ENCODE data around the gene CELF5.

Gene CELF5

GRCh38 chr19:3224346-3225168, at the start of gene CELF5:
CELF5 (plus strand) TSS chr19:3224661; CDS start chr19:3224740, 79 bp downstream.
- no peak for DNase-seq (ENCODE audit: low read depth)

- DNase-seq (ENCODE audit: low read depth), result peak; percentile 43
Measured at GRCh38 chr19:3175781-3176714, 48.4 kb upstream of the CELF5 start.

- DNase-seq (ENCODE audit: low read depth), result no peak
Measured at GRCh38 chr19:3176715-3177501, 47.6 kb upstream of the CELF5 start.

GRCh38 chr19:3178377-3178972, 46.0 kb upstream of the CELF5 start, which contains the start of gene S1PR4:
S1PR4 (plus strand) TSS chr19:3178769; CDS start chr19:3178793, 24 bp downstream.
- DNase-seq (ENCODE audit: low read depth), result no peak

GRCh38 chr19:3178973-3179738, 45.3 kb upstream of the CELF5 start:
- no peak for DNase-seq (ENCODE audit: low read depth)

GRCh38 chr19:3179739-3180293, 44.6 kb upstream of the CELF5 start:
- no peak for DNase-seq (ENCODE audit: low read depth)

GRCh38 chr19:3183721-3184641, 40.5 kb upstream of the CELF5 start:
- DNase-seq (ENCODE audit: low read depth), result no peak

- DNase-seq (ENCODE audit: low read depth), result peak; percentile 72
Measured at GRCh38 chr19:3184847-3185460, 39.5 kb upstream of the CELF5 start.

- peak; percentile 91 for DNase-seq (ENCODE audit: low read depth)
Measured at GRCh38 chr19:3185461-3186159, 38.9 kb upstream of the CELF5 start, which contains the start of gene NCLN. NCLN (plus strand) TSS chr19:3185930; CDS start chr19:3186031, 101 bp downstream.

- DNase-seq (ENCODE audit: low read depth), result no peak
Measured at GRCh38 chr19:3186160-3186688, 38.2 kb upstream of the CELF5 start.

GRCh38 chr19:3186891-3187661, 37.4 kb upstream of the CELF5 start:
- no peak for DNase-seq (ENCODE audit: low read depth)

GRCh38 chr19:3187662-3188511, 36.6 kb upstream of the CELF5 start:
- DNase-seq (ENCODE audit: low read depth), result no peak

GRCh38 chr19:3188627-3189596, 35.5 kb upstream of the CELF5 start:
- no peak for DNase-seq (ENCODE audit: low read depth)

GRCh38 chr19:3189702-3190469, 34.6 kb upstream of the CELF5 start:
- no peak for DNase-seq (ENCODE audit: low read depth)

All from amniotic epithelial cell (primary cell).